IMR-90 (cell line): ENCODE measurements around the gene OSGEP. TPM values are rescaled to one million over a fixed set of nuclear protein-coding genes. Genes with fewer than 3 reads are reported as not detected.
A peak's percentile ranks its signal among the peaks of the same experiment; 100 is the strongest.

Experiments used
- ATAC-seq: fragments of 200-7000 bp; cut with Tn5 transposase; 2 replicates; pipeline ENCODE4 v1.9.1; 2020; ENCODE audit warnings: low read depth, mild to moderate bottlenecking, moderate library complexity
- BruUV-seq: library from RNA; stranded (reverse); fragments of 400-500 nt; replicated peaks from 2 replicates; lab custom pipeline; 2021; lab: Mats Ljungman, UMichigan
- CTCF ChIA-PET: fragments of 300-600 bp; formaldehyde crosslinking; extraction: SDS; loops from one replicate; lab custom pipeline; 2021; ENCODE audit warnings: antibody characterized with exemption; lab: Yijun Ruan, JAX
- POLR2A ChIA-PET: fragments of 300-600 bp; sonication (Branson Sonifier 250); formaldehyde crosslinking; loops from one replicate; lab custom pipeline; 2022; ENCODE audit warnings: antibody characterized with exemption; ENCODE audit not compliant: unreplicated experiment; lab: Charles Lee
- DNase-seq: peaks from one replicate; pipeline ENCODE4 v3.0.0; 2013
- H2AFZ ChIP-seq: replicated peaks from 2 replicates; pipeline ENCODE3; 2013; ENCODE audit warnings: low read length, mild to moderate bottlenecking; ENCODE audit not compliant: poor library complexity
- H2AK5ac ChIP-seq: 2 replicates; pipeline ENCODE4 v1.6.1; 2013; ENCODE audit warnings: low read depth, low read length, inconsistent platforms
- H2AK9ac ChIP-seq: replicated peaks from 2 replicates; pipeline ENCODE3; 2013; ENCODE audit warnings: mild to moderate bottlenecking, low read depth, low read length, moderate library complexity; ENCODE audit not compliant: poor library complexity
- H2BK120ac ChIP-seq: 2 replicates; pipeline ENCODE4 v1.6.1; 2013; ENCODE audit warnings: low read depth, low read length, inconsistent platforms
- H2BK15ac ChIP-seq: 3 replicates; pipeline ENCODE4 v1.6.1; 2013; ENCODE audit warnings: low read depth, low read length, inconsistent platforms
- H2BK20ac ChIP-seq: 2 replicates; pipeline ENCODE4 v1.6.1; 2013; ENCODE audit warnings: low read depth, mild to moderate bottlenecking, inconsistent platforms, low read length, moderate library complexity
- H2BK5ac ChIP-seq: 2 replicates; pipeline ENCODE4 v1.6.1; 2013; ENCODE audit warnings: mild to moderate bottlenecking, low read depth, low read length, inconsistent platforms; ENCODE audit not compliant: poor library complexity, severe bottlenecking
- H3K14ac ChIP-seq: replicated peaks from 2 replicates; pipeline ENCODE4 v1.6.1; 2013; ENCODE audit warnings: low read depth, low read length, inconsistent platforms
- H3K18ac ChIP-seq: 2 replicates; pipeline ENCODE4 v1.6.1; 2013; ENCODE audit warnings: low read depth, low read length, control low read depth
- H3K23ac ChIP-seq: 2 replicates; pipeline ENCODE4 v1.6.1; 2013; ENCODE audit warnings: low read depth, low read length, inconsistent platforms
- H3K27ac ChIP-seq: 2 replicates; pipeline ENCODE4 v1.5.1; 2013; ENCODE audit warnings: mild to moderate bottlenecking, control low read depth, low read length; ENCODE audit not compliant: insufficient read depth
- H3K27me3 ChIP-seq: 2 replicates; pipeline ENCODE4 v1.6.1; 2013; ENCODE audit warnings: low read length; ENCODE audit not compliant: control insufficient read depth, insufficient read depth
- H3K36me3 ChIP-seq: 2 replicates; pipeline ENCODE4 v1.6.1; 2013; ENCODE audit warnings: low read length, mixed read lengths; ENCODE audit not compliant: control insufficient read depth, insufficient read depth
- H3K4ac ChIP-seq: 2 replicates; pipeline ENCODE4 v1.6.1; 2013; ENCODE audit warnings: low read depth, low read length, inconsistent platforms
- H3K4me1 ChIP-seq: 2 replicates; pipeline ENCODE4 v1.6.1; 2013; ENCODE audit warnings: low read length, mixed read lengths; ENCODE audit not compliant: control insufficient read depth, insufficient read depth
- H3K4me2 ChIP-seq: 2 replicates; pipeline ENCODE4 v1.6.1; 2013; ENCODE audit warnings: low read depth, mild to moderate bottlenecking, control low read depth, low read length, moderate library complexity
- H3K4me3 ChIP-seq: 2 replicates; pipeline ENCODE4 v1.5.1; 2013; ENCODE audit warnings: low read depth, mild to moderate bottlenecking, control low read depth, low read length, moderate library complexity; ENCODE audit not compliant: insufficient read depth
- H3K56ac ChIP-seq: 2 replicates; pipeline ENCODE4 v1.6.1; 2013; ENCODE audit warnings: low read length, inconsistent platforms; ENCODE audit not compliant: insufficient read depth; ENCODE audit errors: extremely low read depth
- H3K79me1 ChIP-seq, 2 experiments: 2 replicates each; pipeline ENCODE4 v1.6.1; 2013; ENCODE audit warnings: low read length in 2 of 2, inconsistent platforms in 1 of 2, low read depth in 1 of 2
- H3K9ac ChIP-seq: 2 replicates; pipeline ENCODE4 v1.6.1; 2013; ENCODE audit warnings: low read depth, low read length, control low read depth
- H3K9me1 ChIP-seq: 2 replicates; pipeline ENCODE4 v1.6.1; 2013; ENCODE audit warnings: low read length, inconsistent platforms; ENCODE audit not compliant: insufficient read depth
- H3K9me3 ChIP-seq: 2 replicates; pipeline ENCODE4 v1.6.1; 2013; ENCODE audit warnings: low read length; ENCODE audit not compliant: control insufficient read depth, insufficient read depth
- H4K20me1 ChIP-seq: 2 replicates; pipeline ENCODE4 v1.6.1; 2013; ENCODE audit warnings: low read length, inconsistent platforms; ENCODE audit not compliant: insufficient read depth
- H4K5ac ChIP-seq: 2 replicates; pipeline ENCODE4 v1.6.1; 2013; ENCODE audit warnings: mild to moderate bottlenecking, low read depth, low read length, control low read depth
- H4K8ac ChIP-seq, 2 experiments: 2 replicates each; pipeline ENCODE4 v1.6.1; 2013; ENCODE audit warnings: low read depth in 2 of 2, low read length in 2 of 2, control low read depth in 1 of 2, inconsistent platforms in 1 of 2
- H4K91ac ChIP-seq: 2 replicates; pipeline ENCODE4 v1.6.1; 2013; ENCODE audit warnings: low read depth, low read length, inconsistent platforms; ENCODE audit not compliant: insufficient read depth
- FOS ChIP-seq: fragments of 150-350 bp; IDR thresholded peaks from 2 replicates; pipeline ENCODE4 v1.6.1; 2016; ENCODE audit warnings: low read depth, low read length
- SMC3 ChIP-seq: fragments of 150-350 bp; IDR thresholded peaks from 2 replicates; pipeline ENCODE4 v1.6.1; 2016; ENCODE audit warnings: low read depth, mild to moderate bottlenecking, antibody characterized with exemption, low read length, moderate library complexity
- WGBS, 2 experiments: methylation state at CpG; one replicate each; pipeline versions ENCODE4 v1.1.5 to v1.1.7; 2013; ENCODE audit warnings: missing lambda C conversion rate in 2 of 2; ENCODE audit not compliant: insufficient read length in 1 of 2; ENCODE audit errors: extremely low coverage in 2 of 2; 5-methylcytosine and 5-hydroxymethylcytosine counted together
- dilution Hi-C: fragments of 300-500 bp; cut with HindIII; formaldehyde crosslinking; loops from one replicate; pipeline ENCODE4 v1.14.3; 2018; ENCODE audit warnings: low sequenced_read_pairs; ENCODE audit not compliant: unreplicated experiment
- in situ Hi-C: fragments of 300-500 bp; cut with MboI; formaldehyde crosslinking; loops from 3 replicates; pipeline ENCODE4 v1.14.3; 2019; ENCODE audit warnings: low sequenced_read_pairs, inconsistent platforms, mixed read lengths
- intact Hi-C: fragments of 100-400 bp; cut with micrococcal nuclease; formaldehyde crosslinking; loops from 2 replicates; pipeline ENCODE4 v1.10.0; 2022
- polyA plus RNA-seq, 3 experiments: library from polyadenylated mRNA; depleted of rRNA; stranded (reverse); fragments of >200 nt; gene quantifications; 2 replicates each; pipeline ENCODE4 v1.2.3, GENCODE V29; 2012; ENCODE audit warnings: low replicate concordance in 1 of 3
- total RNA-seq: library from RNA; depleted of rRNA; stranded (reverse); fragments of >200 nt; gene quantifications from 2 replicates; pipeline ENCODE4 v1.2.3, GENCODE V29; 2012

The OSGEP gene
- total and polyA plus RNA-seq, 2 of the 4 experiments (the other 2 are of a cell fraction) = 24.7 to 32.4 TPM

GRCh38 chr14:20427231-20428009 is 27.2 kb downstream of the OSGEP start:
- POLR2A ChIA-PET = no interaction called here
- ATAC-seq (peak; percentile 91), DNase-seq (peak; percentile 71)
- Histone ChIP-seq H4K5ac (peak overlapping the region; percentile 1; the same call in 1 of the 2 replicates), H3K18ac (no peak overlapping the region), H4K91ac (0 out of 2 replicates have a peak overlapping the region, but pooled peaks have one; percentile 36), H3K14ac (0 out of 2 replicates have a peak overlapping the region, but pooled peaks have one; percentile 72), H2AK5ac (no peak overlapping the region; the same call in 1 of the 2 replicates), H3K9me3 (no peaks in the 10 kb centered on the region), H3K56ac (no peak overlapping the region), H2AFZ (peak overlapping the region; percentile 60), H3K9ac (no peak overlapping the region), H3K4ac (0 out of 2 replicates have a peak overlapping the region, but pooled peaks have one; percentile 51), H4K20me1 (no peaks in the 10 kb centered on the region), H2BK120ac (no peak overlapping the region), H3K9me1 (no peaks in the 10 kb centered on the region), H3K79me1 (no peaks in the 10 kb centered on the region), H3K36me3 (no peaks in the 10 kb centered on the region), H3K27me3 (peaks cover 1% of the 10 kb centered on the region; the same call in 1 of the 2 replicates), H2BK20ac (no peak overlapping the region), H2BK5ac (no peak overlapping the region), H4K8ac (peak overlapping the region; percentile 30 to 83; a peak in 3 of 4 replicates), H3K4me3 (no peak overlapping the region), H2BK15ac (0 out of 3 replicates have a peak overlapping the region, but pooled peaks have one; percentile 4), H3K4me1 (0 out of 2 replicates have a peak, but pooled peaks cover 2% of the 10 kb centered on the region), H3K27ac (no peak overlapping the region), H3K4me2 (peak overlapping the region; percentile 77; the same call in 1 of the 2 replicates), H3K23ac (no peak overlapping the region), H2AK9ac (no peak overlapping the region)
- no peak for TF ChIP-seq SMC3
- peak; percentile 34; the same call in 1 of the 2 replicates for TF ChIP-seq FOS
- intact Hi-C loops (no loop called here), in situ Hi-C loops (no loop called here), dilution Hi-C loops (no loop called here)
- 80% methylated on average over 1 of the region's 5 CpGs; no CpG with 5 or more reads in 1 of the 2 experiments for WGBS, 2 experiments
- CTCF ChIA-PET = interaction anchor here (0.6 kb wide), 1 partner anchor 85 kb away, joined by 3 read pairs; no protein-coding TSS in a partner anchor
- no TSS peak for BruUV-seq
